ENCODE measurements around the gene PLEKHA3. TPM values are rescaled to one million over a fixed set of nuclear protein-coding genes. Genes with fewer than 3 reads are reported as not detected.
"Not testable (repeated sequence)": the region's sequence is repeated elsewhere in the genome, so short reads cannot be mapped to it uniquely, and the experiment has no call there.

PLEKHA3 gene
- total RNA-seq: 10 to 100 TPM; 17.9 to 26.4 TPM

DNA sequence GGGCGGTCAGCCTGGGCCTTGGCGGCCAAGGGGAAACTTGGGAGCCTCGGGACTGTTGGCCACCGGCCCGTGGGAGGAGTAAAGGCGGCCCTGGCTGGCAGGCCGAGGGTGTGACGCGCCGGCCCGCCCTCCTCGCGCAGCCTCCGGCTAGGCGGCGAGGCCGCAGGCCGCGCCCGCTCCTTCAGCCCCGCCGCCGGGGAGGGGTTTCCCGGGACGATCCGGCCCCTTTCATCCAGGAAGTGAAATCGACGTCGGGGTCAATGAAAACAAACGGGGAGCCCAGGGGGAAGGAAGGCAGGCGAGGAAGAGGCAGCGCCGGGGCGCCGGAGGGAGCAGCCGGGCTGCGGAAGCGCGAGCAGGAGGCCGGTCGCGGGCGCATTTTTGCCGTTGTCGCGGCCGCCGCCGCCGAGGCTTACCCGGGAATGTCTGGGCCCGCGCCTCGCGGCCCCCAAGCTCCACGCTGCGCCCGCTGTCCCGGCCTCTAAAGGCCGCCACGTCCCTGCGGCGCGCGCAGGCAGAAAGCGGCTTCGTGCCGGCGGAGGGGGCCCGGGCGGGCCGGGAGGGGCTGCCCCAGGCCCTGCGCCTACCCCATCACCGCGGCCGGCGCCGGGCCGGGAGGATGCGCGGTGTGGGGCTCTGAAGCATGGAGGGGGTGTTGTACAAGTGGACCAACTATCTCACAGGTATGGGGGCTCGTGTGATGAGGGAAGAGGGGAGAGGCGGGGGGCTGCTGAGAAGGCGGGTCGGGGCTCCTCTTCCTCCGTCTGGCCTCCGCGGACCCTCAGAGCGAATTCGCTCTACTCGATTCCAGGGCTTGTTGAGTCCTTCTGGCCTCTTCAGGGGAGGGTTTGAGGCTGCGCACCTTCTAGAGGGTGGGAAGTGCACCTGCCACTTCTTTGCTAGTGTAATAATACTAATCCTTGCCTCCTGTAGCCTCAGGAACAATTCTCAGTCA, at the start of gene PLEKHA3:
PLEKHA3 (plus strand) TSS at position 231 of the 955 bp plus-strand sequence; CDS start at position 644, 413 bp downstream.
- H3K4me3 Mint-ChIP-seq: peak within 1 kb of the TSS; percentile 99
- no peaks in the 10 kb centered on the region for H3K9me3 Mint-ChIP-seq
- peak within 1 kb of the TSS; percentile 98 for H3K27ac Mint-ChIP-seq
- peaks cover 11% of the 10 kb centered on the region for H3K36me3 Mint-ChIP-seq (ENCODE audit: low read depth)
- H3K4me1 Mint-ChIP-seq: peaks cover 20% of the 10 kb centered on the region
- peak; percentile 78 for ATAC-seq (replicated peaks)
- no peaks in the 10 kb centered on the region for H3K27me3 Mint-ChIP-seq

DNA sequence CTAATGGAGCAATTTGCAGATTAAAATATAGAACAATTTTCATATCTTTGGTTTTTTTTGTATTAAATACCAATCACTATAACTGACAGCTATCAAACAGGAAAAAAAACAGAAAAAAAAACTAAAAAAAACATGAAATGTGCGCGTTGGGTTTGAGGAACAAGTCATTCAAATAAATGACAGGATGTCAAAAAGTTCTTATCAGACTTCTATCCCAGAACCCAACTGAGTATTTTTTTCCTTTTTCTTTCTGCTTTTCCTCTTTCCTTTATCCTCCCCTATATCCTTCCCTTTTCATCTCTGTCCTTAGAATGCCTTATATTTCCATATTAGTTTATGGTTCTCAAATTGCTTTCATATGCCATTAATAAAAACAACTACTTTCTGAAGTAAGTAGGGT, 43.6 kb upstream of the PLEKHA3 start:
- Mint-ChIP-seq H3K4me3 (no peak overlapping the region), H3K27me3 (no peaks in the 10 kb centered on the region), H3K36me3 (ENCODE audit: low read depth) (peaks cover 100% of the 10 kb centered on the region), H3K27ac (no peak overlapping the region), H3K4me1 (peaks cover 5% of the 10 kb centered on the region), H3K9me3 (no peaks in the 10 kb centered on the region)
- no peak for ATAC-seq (replicated peaks)

DNA sequence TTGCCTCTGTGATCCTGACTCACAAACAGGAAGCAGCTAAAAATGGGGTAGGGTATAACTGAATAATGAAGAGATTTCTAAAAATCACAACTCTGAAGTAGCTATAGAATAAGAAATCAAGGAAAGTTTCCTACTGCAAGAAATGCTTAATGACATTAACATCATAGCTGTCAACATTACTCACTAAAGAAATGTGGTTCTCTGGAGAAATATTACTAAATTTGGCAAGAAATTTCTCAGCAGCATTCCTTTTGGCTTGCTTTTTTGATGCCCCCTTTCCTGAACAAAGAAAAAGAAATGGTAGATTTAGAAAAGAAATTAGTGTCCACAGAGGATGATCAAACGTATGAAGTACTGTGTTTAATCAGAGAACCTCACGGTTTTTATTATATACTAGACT, 38.8 kb upstream of the PLEKHA3 start:
- H3K27ac Mint-ChIP-seq: no peak overlapping the region
- H3K27me3 Mint-ChIP-seq: no peaks in the 10 kb centered on the region
- no peak for ATAC-seq (replicated peaks)
- H3K4me3 Mint-ChIP-seq: no peak overlapping the region
- H3K36me3 Mint-ChIP-seq (ENCODE audit: low read depth): peaks cover 100% of the 10 kb centered on the region
- H3K4me1 Mint-ChIP-seq: peaks cover 5% of the 10 kb centered on the region
- H3K9me3 Mint-ChIP-seq: no peaks in the 10 kb centered on the region

DNA sequence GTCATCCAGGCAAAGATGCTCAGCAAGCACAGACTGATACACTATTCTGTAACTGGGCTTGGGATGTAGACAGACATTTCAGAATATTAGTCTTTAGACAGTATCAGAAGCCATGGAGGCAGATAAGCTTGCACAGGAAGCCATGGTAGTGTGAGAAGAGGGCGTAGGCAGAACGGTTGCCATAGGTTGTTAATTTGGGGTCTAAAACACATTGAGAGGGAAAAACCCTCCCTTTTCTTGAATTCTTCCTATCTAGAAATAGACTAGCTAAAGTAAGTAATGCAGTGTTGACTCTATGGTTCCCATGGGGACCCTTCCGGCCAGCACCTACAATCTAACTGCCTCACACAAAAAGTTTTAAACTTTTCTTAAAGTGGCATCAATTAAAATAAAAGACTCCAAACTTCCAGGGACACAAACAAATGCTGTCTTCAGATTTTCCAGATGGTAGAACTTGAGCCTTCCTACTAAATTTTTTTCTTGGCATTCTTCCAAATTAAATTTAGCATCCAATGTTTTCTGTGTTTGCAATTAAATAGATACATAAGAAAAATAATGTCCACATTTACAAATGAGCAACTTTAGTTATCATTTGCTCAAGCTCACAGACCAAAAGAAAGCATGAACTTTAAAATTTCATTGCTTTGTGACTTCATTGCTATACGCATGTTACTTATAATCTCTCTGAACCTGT, 31.1 kb upstream of the PLEKHA3 start:
- Mint-ChIP-seq H3K27me3 (no peaks in the 10 kb centered on the region), H3K27ac (peak overlapping the region; percentile 24), H3K4me1 (peaks cover 8% of the 10 kb centered on the region), H3K4me3 (peak overlapping the region; percentile 87), H3K36me3 (ENCODE audit: low read depth) (peaks cover 63% of the 10 kb centered on the region), H3K9me3 (no peaks in the 10 kb centered on the region)
- no peak for ATAC-seq (replicated peaks)

DNA sequence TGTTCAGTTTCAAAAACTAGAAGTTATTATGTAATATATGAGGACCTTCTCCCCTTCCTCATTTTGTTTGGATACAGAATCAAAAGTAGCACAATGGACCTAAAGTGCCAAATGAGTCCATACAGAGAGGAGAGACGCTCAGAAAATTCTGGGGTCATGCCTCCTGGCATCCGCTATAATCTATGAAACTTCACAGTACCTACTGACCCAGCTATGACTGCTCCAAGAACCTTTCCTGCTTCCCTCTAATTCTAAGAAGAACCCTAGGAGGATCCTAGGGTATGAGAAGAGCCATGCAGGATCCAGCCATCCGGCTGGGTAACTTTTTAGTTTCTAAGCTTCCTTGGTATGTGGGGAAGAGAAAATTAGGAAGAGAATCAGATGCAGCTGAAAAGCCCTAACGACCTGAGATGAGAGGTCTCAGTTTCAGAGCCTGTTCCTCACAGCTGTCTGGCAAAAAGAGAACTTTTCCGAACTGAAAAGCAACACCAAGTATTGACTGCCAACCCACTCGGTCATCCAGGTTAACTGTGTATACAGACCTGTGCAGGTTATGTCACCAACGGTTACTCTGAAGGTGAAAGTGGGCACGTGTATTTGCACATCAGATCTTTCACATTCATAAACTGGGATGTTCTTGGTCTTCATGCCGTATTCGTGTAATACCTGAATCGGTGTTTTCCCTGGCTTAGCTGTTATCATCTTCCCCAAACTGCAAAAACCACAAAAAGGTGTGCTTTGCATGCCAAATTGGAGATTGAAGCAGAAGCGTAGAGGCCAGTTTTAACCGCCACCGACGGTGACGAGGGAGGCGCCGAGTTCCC, 30.3 kb upstream of the PLEKHA3 start:
- no peak for ATAC-seq (replicated peaks)
- Mint-ChIP-seq H3K27ac (peak overlapping the region; percentile 24), H3K4me3 (peak overlapping the region; percentile 87), H3K9me3 (no peaks in the 10 kb centered on the region), H3K36me3 (ENCODE audit: low read depth) (peaks cover 55% of the 10 kb centered on the region), H3K4me1 (peaks cover 8% of the 10 kb centered on the region), H3K27me3 (no peaks in the 10 kb centered on the region)

DNA sequence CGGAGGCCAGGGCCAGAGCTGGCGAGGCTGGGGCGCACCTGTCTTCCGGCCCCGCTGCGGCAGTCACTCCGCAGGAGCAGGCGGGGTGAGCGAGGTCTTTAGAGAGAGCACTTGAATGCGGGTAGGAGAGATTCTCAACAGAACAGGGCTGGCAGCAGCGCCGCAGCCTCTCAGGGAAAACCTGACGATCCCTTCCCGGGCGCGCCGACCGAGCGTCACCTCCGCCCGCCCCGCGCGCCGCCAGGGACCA, 29.8 kb upstream of the PLEKHA3 start:
- Mint-ChIP-seq H3K4me1 (peaks cover 8% of the 10 kb centered on the region), H3K27ac (peak overlapping the region; percentile 24), H3K4me3 (peak overlapping the region; percentile 87), H3K36me3 (ENCODE audit: low read depth) (peaks cover 49% of the 10 kb centered on the region), H3K27me3 (no peaks in the 10 kb centered on the region), H3K9me3 (no peaks in the 10 kb centered on the region)
- peak; percentile 63 for ATAC-seq (replicated peaks)

DNA sequence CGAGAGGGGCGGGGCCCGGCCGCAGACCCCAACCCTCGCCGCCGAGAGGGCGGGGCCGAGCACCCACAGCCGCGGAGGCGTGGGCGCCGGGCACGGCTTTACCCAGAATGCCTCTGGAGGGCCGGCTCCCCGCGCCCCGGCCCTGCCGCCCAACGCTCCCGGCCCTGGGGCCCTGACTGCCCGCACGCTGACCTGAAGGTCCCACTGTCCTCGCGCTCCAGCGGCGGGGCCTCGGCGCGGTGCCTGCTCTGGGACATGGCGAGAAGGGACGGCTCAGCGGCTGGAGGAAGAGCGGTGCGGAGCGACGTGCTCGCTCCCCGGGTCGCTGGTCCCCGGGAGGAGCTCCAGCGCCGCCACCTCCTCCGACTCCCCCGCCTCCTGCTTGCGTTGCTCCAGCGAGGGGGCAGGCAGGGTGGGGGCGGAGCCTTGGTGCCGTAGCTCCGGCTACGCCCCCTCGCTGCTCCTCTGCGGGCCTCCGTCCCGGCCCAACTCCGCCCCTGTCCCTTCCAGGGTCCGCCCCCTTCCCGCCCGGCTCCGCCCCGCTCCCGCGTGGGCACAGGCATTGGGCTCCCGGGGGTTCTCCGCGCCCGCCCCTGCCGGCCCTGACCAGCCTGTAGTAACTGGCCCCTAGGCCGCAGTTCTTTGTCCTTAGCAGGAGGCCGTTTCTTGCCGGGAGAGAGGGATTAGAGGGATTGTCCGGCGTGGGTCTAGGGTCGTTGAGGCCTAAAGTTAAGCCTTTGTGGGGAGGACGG, 29.3 kb upstream of the PLEKHA3 start, which contains the start of the genes PJVK and PRKRA:
PJVK (plus strand) TSS at position 605 of the 752 bp plus-strand sequence. CDS start 2,032 bp downstream, outside the sequence.
PRKRA (minus strand) TSS at position 402 of the 752 bp plus-strand sequence; CDS start at position 257, 145 bp downstream.
- H3K4me3 Mint-ChIP-seq: peak within 1 kb of the TSS; percentile 87
- ATAC-seq (replicated peaks): peak; percentile 89
- no peaks in the 10 kb centered on the region for H3K27me3 Mint-ChIP-seq
- H3K4me1 Mint-ChIP-seq: peaks cover 8% of the 10 kb centered on the region
- no peaks in the 10 kb centered on the region for H3K9me3 Mint-ChIP-seq
- H3K27ac Mint-ChIP-seq: peak within 1 kb of the TSS; percentile 95
- H3K36me3 Mint-ChIP-seq (ENCODE audit: low read depth): peaks cover 44% of the 10 kb centered on the region

DNA sequence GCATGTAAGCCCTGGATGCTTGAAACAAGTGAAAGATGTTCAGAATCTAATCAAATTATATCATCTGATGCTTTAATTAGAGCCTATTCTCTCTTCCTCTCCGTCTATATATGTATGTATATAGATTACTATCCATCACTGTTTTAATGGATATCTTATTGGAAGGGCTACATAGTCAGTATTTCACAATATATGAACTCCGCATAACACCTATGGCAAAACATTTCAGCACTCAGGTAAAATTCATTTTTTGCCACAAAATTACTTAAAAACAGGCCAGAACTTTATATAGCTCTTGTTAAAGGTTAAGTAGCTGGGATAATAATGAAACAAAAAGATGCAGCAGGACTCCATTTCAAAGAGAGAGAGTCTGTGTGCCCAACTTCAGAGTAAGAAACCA, 27.9 kb upstream of the PLEKHA3 start:
- peak overlapping the region; percentile 87 for H3K4me3 Mint-ChIP-seq
- H3K36me3 Mint-ChIP-seq (ENCODE audit: low read depth): peaks cover 30% of the 10 kb centered on the region
- H3K27me3 Mint-ChIP-seq: no peaks in the 10 kb centered on the region
- no peak overlapping the region for H3K27ac Mint-ChIP-seq
- H3K4me1 Mint-ChIP-seq: peaks cover 8% of the 10 kb centered on the region
- no peak for ATAC-seq (replicated peaks)
- no peaks in the 10 kb centered on the region for H3K9me3 Mint-ChIP-seq

DNA sequence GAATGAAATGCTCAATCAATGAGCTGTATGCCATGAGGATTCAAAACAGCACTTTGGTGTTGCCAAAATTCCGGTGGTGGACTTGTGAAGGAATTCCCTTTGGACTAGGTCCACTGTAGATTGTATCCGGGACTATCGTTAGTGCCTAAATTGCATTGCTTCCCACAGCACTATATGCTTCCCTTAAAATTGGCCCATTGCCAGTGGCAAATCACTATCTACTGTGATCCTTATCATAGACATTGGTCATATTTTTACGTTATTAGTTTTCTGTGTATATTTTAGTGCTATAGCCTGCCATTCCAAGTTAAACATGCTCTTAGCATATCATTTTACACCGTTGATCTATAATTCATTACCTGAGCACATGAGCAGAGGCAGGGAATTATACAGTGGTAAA, 27.4 kb upstream of the PLEKHA3 start:
- Mint-ChIP-seq H3K9me3 (no peaks in the 10 kb centered on the region), H3K4me1 (peaks cover 8% of the 10 kb centered on the region), H3K4me3 (no peak overlapping the region), H3K36me3 (ENCODE audit: low read depth) (peaks cover 26% of the 10 kb centered on the region), H3K27me3 (no peaks in the 10 kb centered on the region), H3K27ac (no peak overlapping the region)
- no peak for ATAC-seq (replicated peaks)

DNA sequence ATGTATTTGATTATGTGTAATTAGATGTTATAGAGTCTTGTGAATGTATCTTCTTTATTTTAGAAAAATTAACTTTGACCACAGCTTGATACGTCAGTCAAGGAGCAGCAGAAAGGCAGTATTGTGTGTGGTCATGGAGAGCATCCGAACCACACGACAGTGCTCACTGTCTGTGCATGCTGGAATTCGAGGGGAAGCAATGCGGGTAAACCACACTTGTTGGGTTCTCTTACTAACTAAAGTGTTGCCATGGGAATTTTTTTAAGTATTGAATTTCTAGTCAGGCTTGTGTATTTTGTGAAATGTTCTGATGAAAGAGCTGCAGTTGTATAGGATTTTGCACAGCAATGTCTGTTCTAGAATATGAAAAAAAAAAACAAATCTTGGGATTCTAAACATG, 24.3 kb upstream of the PLEKHA3 start:
- H3K36me3 Mint-ChIP-seq (ENCODE audit: low read depth): no peaks in the 10 kb centered on the region
- H3K4me3 Mint-ChIP-seq: no peak overlapping the region
- no peaks in the 10 kb centered on the region for H3K4me1 Mint-ChIP-seq
- no peaks in the 10 kb centered on the region for H3K27me3 Mint-ChIP-seq
- H3K27ac Mint-ChIP-seq: no peak overlapping the region
- no peak for ATAC-seq (replicated peaks)
- no peaks in the 10 kb centered on the region for H3K9me3 Mint-ChIP-seq

DNA sequence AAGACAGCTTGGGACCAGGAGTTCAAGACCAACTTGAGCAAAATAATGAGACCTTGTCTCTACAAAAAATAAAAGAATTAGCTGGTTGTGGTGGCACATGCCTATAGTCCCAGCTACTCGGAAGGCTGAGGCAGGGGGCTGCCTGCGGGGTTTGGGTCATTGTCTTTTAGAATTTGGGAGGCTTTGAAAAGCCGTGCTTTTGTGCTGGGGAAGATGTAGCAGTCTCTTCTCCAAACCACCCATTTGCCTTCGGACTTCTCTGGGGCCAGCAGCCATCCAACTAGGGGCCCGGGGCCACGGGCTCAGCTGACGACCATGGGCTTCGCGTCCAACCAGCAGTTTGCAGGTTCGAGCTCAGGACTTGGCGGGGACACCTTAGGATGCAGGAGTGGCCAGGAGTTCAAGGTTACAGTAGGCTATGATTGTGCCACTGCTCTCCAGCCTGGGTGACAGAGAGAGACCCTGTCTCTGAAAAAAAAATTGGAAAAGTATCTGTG, 22.8 kb upstream of the PLEKHA3 start:
- H3K4me3 Mint-ChIP-seq: no peak overlapping the region
- H3K36me3 Mint-ChIP-seq (ENCODE audit: low read depth): no peaks in the 10 kb centered on the region

DNA sequence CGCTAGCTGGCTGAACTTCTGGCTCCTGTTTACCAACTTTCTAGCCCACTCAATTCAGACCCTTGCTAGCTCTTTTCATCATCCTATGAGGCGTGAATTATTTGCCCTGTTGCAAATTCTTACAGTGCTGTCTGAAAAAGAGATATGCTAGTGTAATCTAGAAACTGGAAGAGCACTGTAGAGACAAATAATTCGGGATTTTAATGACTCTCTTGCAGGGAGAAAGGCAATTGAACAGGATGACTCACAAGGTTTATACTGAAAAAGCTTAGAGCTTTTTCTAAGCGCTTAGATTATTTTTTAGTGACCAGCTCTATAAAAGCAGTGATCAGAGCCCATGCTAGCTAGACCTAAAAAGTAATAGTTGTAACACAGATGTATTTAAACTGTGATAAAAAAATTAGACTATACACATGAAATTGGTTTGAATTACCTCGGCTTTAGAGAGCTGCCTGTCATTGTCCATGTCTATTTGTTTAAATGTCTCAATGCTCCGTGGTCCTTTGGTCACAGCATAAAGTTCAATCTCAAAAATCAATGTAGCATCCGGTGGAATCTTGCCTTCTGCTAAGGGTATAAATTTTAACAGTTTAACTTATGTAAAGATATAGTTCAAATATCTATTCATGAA, 10.9 kb upstream of the PLEKHA3 start:
- no peak for ATAC-seq (replicated peaks)
- Mint-ChIP-seq H3K9me3 (no peaks in the 10 kb centered on the region), H3K27ac (no peak overlapping the region), H3K27me3 (no peaks in the 10 kb centered on the region), H3K36me3 (ENCODE audit: low read depth) (no peaks in the 10 kb centered on the region), H3K4me3 (no peak overlapping the region), H3K4me1 (no peaks in the 10 kb centered on the region)

More for the DNA sequence above, 22.8 kb upstream of the PLEKHA3 start:
- Mint-ChIP-seq H3K4me1 (no peaks in the 10 kb centered on the region), H3K27ac (no peak overlapping the region), H3K27me3 (no peaks in the 10 kb centered on the region), H3K9me3 (no peaks in the 10 kb centered on the region)
- no peak for ATAC-seq (replicated peaks)

DNA sequence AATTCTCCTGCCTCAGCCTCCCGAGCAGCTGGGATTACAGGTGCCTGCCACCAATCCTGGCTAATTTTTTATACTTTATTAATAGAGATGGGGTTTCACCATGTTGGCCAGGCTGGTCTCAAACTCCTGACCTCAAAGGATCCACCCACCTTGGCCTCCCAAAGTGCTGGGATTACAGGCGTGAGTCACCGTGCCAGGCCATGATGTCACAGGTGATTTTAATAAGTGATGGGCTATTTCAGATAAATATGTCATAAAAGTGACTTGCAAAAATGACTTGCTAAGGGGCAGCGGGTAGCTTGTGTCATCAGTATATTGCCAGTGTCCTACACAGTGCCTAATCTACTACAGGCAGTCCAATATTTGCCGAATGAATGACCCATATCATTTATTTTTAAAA, 8.9 kb upstream of the PLEKHA3 start:
- H3K27ac Mint-ChIP-seq; H3K4me3 Mint-ChIP-seq; H3K9me3 Mint-ChIP-seq; H3K36me3 Mint-ChIP-seq (ENCODE audit: low read depth); ATAC-seq (replicated peaks); H3K27me3 Mint-ChIP-seq; H3K4me1 Mint-ChIP-seq: not testable (repeated sequence)
